Lung (tissue), 12 donors: ENCODE results near the gene HIBCH. TPM values are rescaled to one million over a fixed set of nuclear protein-coding genes. Genes with fewer than 3 reads are reported as not detected.

ENCODE experiments used
- ATAC-seq: fragments of 200-7000 bp; cut with Tn5 transposase; one replicate; pipeline ENCODE4 v1.9.1; 2020; ENCODE audit warnings: moderate number of reproducible peaks; ENCODE audit not compliant: insufficient read depth, low FRiP score
- DNase-seq, 3 donors: peaks; one replicate each; pipeline ENCODE4 v3.0.0-alpha.2; 2013 to 2017
- H3K27ac ChIP-seq, 2 donors: one replicate each; pipeline ENCODE4 v1.5.1; 2013; ENCODE audit warnings: mild to moderate bottlenecking in 2 of 2, moderate library complexity in 2 of 2, control low read depth in 1 of 2, inconsistent platforms in 1 of 2, low read depth in 1 of 2, low read length in 1 of 2
- H3K27me3 ChIP-seq, 3 donors: one replicate each; pipeline ENCODE4 v1.5.1; 2013; ENCODE audit warnings: low read length in 2 of 3; ENCODE audit not compliant: control insufficient read depth in 3 of 3, insufficient read depth in 3 of 3
- H3K36me3 ChIP-seq, 4 donors: one replicate each; pipeline ENCODE4 v1.5.1; 2013; ENCODE audit warnings: low read length in 4 of 4, mild to moderate bottlenecking in 1 of 4, moderate library complexity in 1 of 4; ENCODE audit not compliant: control insufficient read depth in 4 of 4, insufficient read depth in 4 of 4
- H3K4me1 ChIP-seq, 5 donors: one replicate each; pipeline ENCODE4 v1.5.1; 2013; ENCODE audit warnings: low read length in 5 of 5, mild to moderate bottlenecking in 2 of 5, moderate library complexity in 1 of 5; ENCODE audit not compliant: control insufficient read depth in 5 of 5, insufficient read depth in 5 of 5
- H3K4me3 ChIP-seq: one replicate; pipeline ENCODE4 v1.5.1; 2013; ENCODE audit warnings: mild to moderate bottlenecking, control low read depth, moderate library complexity
- H3K9ac ChIP-seq, 2 donors: one replicate each; pipeline ENCODE4 v1.5.1; 2013; ENCODE audit warnings: low read length in 2 of 2, control low read depth in 1 of 2; ENCODE audit not compliant: insufficient read depth in 1 of 2
- H3K9me3 ChIP-seq, 4 donors: one replicate each; pipeline ENCODE4 v1.5.1; 2013; ENCODE audit warnings: low read length in 3 of 4, mild to moderate bottlenecking in 1 of 4, moderate library complexity in 1 of 4; ENCODE audit not compliant: control insufficient read depth in 4 of 4, insufficient read depth in 3 of 4
- WGBS, 2 donors: extraction: QIAGEN DNeasy Blood & Tissue Kit; methylation state at CpG; one replicate each; pipeline ENCODE4 v1.1.7; 2013; 5-methylcytosine and 5-hydroxymethylcytosine counted together
- polyA plus RNA-seq, 2 donors: library from polyadenylated mRNA; stranded (reverse); fragments of 200-250 nt; gene quantifications; one replicate each; pipeline ENCODE4 v1.2.1, GENCODE V29; 2013
- total RNA-seq, 2 donors: library from RNA; depleted of rRNA in 1 of 2; stranded (reverse); fragments of >200 nt in 1 of 2; gene quantifications; one replicate each; pipeline ENCODE4 v1.2.1, GENCODE V29; 2014 to 2021
- TF ChIP-seq, protein P1 (sequence below): IDR thresholded peaks from 2 replicates; pipeline ENCODE4 v1.5.1; 2012; ENCODE audit warnings: mild to moderate bottlenecking; ENCODE audit errors: control extremely low read depth, extremely low read depth
- donor health status: control.
- donor health status: control.
- donor health status: Bipolar disorder and iron deficiency.
- donor health status: healthy.
- donor health status: DM: yes; HTN: yes; CAD: no.

HIBCH gene
- total and polyA plus RNA-seq, 4 donors = 14.2 to 50.0 (median 17.9) TPM

DNA sequence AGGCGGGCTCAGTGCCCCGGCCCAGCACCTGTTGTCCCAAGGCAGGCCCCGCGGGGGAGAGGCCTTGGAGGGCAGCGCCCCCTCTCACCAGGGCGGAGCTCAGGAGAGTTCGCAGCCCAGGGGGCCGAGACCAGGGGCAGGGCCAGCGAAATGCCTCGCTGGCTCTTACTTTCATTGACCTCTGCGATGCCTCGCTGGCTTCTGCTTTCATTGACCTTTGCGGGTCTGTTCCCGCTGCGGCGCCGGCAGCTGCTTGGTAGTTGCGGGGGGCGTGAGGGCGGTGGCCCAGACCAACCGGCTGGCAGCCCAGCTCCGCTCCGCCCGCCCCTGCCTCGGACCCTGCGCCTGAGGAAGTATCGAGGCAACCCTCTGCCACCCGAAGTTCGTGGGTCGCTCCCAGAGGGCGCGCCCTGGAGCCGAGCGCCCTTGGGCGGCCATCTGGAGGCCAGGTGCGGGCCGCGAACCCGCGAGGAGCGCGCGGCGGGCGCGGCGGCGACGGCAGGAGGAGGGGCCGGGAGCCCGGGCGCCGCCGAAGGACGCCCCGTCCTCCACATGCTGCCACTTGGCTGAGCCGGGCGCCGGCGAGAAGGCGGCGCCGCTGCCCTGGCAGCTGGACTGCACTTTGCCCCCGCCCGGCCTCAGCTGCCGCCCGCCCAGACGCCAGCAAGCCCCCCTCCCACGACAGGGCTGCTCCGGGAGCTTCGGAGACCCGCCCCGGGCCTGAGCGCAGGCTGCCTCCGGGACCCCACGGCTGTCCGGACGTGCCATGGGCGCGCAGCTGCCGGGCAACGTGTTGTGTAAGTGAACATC is 139.1 kb downstream of the HIBCH start:
- WGBS, 2 donors = 0 to 2% methylated on average over 63 to 82 of the region's 82 CpGs
- peak; percentile 81 for ATAC-seq
- DNase-seq = peak; percentile 51 to 69 (median 61)
- Histone ChIP-seq H3K27ac (peak overlapping the region; percentile 62 to 89), H3K4me1 (peaks cover 0 to 13% (median 5%) of the 10 kb centered on the region in 5 donors), H3K4me3 (peak overlapping the region; percentile 50), H3K9me3 (no peaks in the 10 kb centered on the region), H3K36me3 (no peaks in the 10 kb centered on the region), H3K9ac (no peak overlapping the region), H3K27me3 (no peaks in the 10 kb centered on the region)
- TF ChIP-seq, protein P1, sequence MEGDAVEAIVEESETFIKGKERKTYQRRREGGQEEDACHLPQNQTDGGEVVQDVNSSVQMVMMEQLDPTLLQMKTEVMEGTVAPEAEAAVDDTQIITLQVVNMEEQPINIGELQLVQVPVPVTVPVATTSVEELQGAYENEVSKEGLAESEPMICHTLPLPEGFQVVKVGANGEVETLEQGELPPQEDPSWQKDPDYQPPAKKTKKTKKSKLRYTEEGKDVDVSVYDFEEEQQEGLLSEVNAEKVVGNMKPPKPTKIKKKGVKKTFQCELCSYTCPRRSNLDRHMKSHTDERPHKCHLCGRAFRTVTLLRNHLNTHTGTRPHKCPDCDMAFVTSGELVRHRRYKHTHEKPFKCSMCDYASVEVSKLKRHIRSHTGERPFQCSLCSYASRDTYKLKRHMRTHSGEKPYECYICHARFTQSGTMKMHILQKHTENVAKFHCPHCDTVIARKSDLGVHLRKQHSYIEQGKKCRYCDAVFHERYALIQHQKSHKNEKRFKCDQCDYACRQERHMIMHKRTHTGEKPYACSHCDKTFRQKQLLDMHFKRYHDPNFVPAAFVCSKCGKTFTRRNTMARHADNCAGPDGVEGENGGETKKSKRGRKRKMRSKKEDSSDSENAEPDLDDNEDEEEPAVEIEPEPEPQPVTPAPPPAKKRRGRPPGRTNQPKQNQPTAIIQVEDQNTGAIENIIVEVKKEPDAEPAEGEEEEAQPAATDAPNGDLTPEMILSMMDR = no peak

GRCh38 chr2:190179754-190180312 is 139.8 kb downstream of the HIBCH start:
- H3K4me3 ChIP-seq = peak overlapping the region; percentile 50
- no peaks in the 10 kb centered on the region for H3K36me3 ChIP-seq
- H3K27me3 ChIP-seq = no peaks in the 10 kb centered on the region
- ATAC-seq (no peak), DNase-seq (no peak)
- TF ChIP-seq, protein P1 = no peak
- H3K9ac ChIP-seq = peak overlapping the region in 1 of 2 donors; percentile 11
- H3K27ac ChIP-seq = peak overlapping the region in 1 of 2 donors; percentile 89
- H3K4me1 ChIP-seq = peaks cover 0 to 12% (median 5%) of the 10 kb centered on the region in 5 donors
- 41 to 47% methylated on average over 13 of the region's 13 CpGs for WGBS, 2 donors
- no peaks in the 10 kb centered on the region for H3K9me3 ChIP-seq

DNA sequence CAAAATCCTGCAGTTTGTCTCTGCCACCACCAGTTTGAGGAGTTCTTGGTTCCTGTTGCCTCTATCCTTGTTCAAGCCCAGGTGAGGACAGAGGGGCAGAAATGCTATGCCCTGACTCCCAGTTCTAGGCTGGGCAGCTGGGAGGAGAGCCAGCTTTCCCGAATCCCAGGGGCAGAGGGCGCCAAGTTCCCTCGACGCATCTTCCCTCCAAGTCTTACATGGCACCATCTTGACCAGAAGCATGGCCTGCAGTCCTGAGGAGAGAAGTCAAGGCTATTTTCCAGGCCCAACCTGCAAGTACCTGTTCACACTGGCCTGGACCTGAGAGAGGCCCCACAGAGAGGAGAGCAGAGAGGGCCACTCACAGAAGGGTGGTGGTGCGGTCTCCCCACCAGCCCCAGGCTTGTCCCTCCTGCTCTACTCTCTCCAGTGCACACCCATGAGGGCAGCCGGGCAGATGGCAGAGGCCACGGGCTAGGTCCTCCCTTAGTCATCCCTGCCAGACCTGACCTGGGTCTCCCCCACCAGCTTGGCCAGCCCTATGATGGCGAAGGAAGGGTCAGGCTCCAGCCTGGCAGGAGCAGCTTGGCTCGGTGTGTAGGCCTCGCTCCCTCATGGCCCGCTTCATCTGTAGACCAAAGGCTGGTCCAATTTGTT is 141.4 kb downstream of the HIBCH start:
- Histone ChIP-seq H3K4me1 (peaks cover 0 to 12% (median 5%) of the 10 kb centered on the region in 5 donors), H3K27me3 (no peaks in the 10 kb centered on the region), H3K9me3 (no peaks in the 10 kb centered on the region), H3K9ac (no peak overlapping the region), H3K36me3 (no peaks in the 10 kb centered on the region), H3K4me3 (no peak overlapping the region), H3K27ac (no peak overlapping the region)
- WGBS, 2 donors = 98% methylated on average over 11 of the region's 11 CpGs
- DNase-seq (no peak), ATAC-seq (no peak)
- TF ChIP-seq, protein P1 = no peak
